ENCODE results near the gene GATB.

Gene GATB

GRCh38 chr4:151649479-151649878, 111.3 kb downstream of the GATB start:
- no peak for DNase-seq (ENCODE audit: low read depth)

GRCh38 chr4:151646322-151646721, 114.5 kb downstream of the GATB start:
- DNase-seq (ENCODE audit: low read depth), result no peak

GRCh38 chr4:151644622-151645021, 116.2 kb downstream of the GATB start:
- no peak for DNase-seq (ENCODE audit: low read depth)

- DNase-seq (ENCODE audit: low read depth), result no peak
These were observed 117.2 kb downstream of the GATB start for GRCh38 chr4:151643564-151643963.

GRCh38 chr4:151641983-151642382, 118.8 kb downstream of the GATB start:
- DNase-seq (ENCODE audit: low read depth), result no peak

- no peak for DNase-seq (ENCODE audit: low read depth)
These were observed 119.6 kb downstream of the GATB start for GRCh38 chr4:151641167-151641566.

GRCh38 chr4:151640381-151640780, 120.4 kb downstream of the GATB start:
- no peak for DNase-seq (ENCODE audit: low read depth)

GRCh38 chr4:151638295-151638858, 122.4 kb downstream of the GATB start:
- no peak for DNase-seq (ENCODE audit: low read depth)

- no peak for DNase-seq (ENCODE audit: low read depth)
These were observed 129.5 kb downstream of the GATB start for GRCh38 chr4:151631349-151631748.

GRCh38 chr4:151629097-151629783, 131.6 kb downstream of the GATB start:
- no peak for DNase-seq (ENCODE audit: low read depth)

GRCh38 chr4:151628001-151628608, 132.7 kb downstream of the GATB start:
- DNase-seq (ENCODE audit: low read depth), result no peak

- no peak for DNase-seq (ENCODE audit: low read depth)
These were observed 133.3 kb downstream of the GATB start for GRCh38 chr4:151627491-151627890.

GRCh38 chr4:151626751-151627150, 134.1 kb downstream of the GATB start:
- no peak for DNase-seq (ENCODE audit: low read depth)

GRCh38 chr4:151626228-151626627, 134.6 kb downstream of the GATB start:
- DNase-seq (ENCODE audit: low read depth), result no peak

- no peak for DNase-seq (ENCODE audit: low read depth)
These were observed 135.9 kb downstream of the GATB start for GRCh38 chr4:151624626-151625565.
